Subcutaneous abdominal adipose tissue (tissue), 5 donors: ENCODE data around the gene ANKRD33.

Experiments used
- H3K27ac ChIP-seq: one replicate; pipeline ENCODE4 v1.7.0; 2013; ENCODE audit warnings: low read depth, mild to moderate bottlenecking, inconsistent platforms, low read length, moderate library complexity
- H3K27me3 ChIP-seq, 5 donors: one replicate each; pipeline ENCODE4 v1.7.0; 2013; ENCODE audit warnings: low read length in 5 of 5, inconsistent platforms in 1 of 5; ENCODE audit not compliant: control insufficient read depth in 5 of 5, insufficient read depth in 4 of 5
- H3K36me3 ChIP-seq, 5 donors: one replicate each; pipeline ENCODE4 v1.7.0; 2013; ENCODE audit warnings: low read length in 5 of 5; ENCODE audit not compliant: control insufficient read depth in 5 of 5, insufficient read depth in 5 of 5
- H3K4me1 ChIP-seq, 5 donors: one replicate each; pipeline ENCODE4 v1.7.0; 2013; ENCODE audit warnings: low read length in 5 of 5, mild to moderate bottlenecking in 3 of 5, moderate library complexity in 1 of 5; ENCODE audit not compliant: control insufficient read depth in 5 of 5, insufficient read depth in 5 of 5
- H3K4me3 ChIP-seq, 5 donors: one replicate each; pipeline ENCODE4 v1.7.0; 2013; ENCODE audit warnings: low read length in 5 of 5, low read depth in 1 of 5
- H3K9ac ChIP-seq, 5 donors: one replicate each; pipeline ENCODE4 v1.7.0; 2013; ENCODE audit warnings: low read length in 5 of 5, mild to moderate bottlenecking in 4 of 5, moderate library complexity in 3 of 5
- H3K9me3 ChIP-seq, 5 donors: one replicate each; pipeline ENCODE4 v1.7.0; 2013; ENCODE audit warnings: low read length in 5 of 5; ENCODE audit not compliant: control insufficient read depth in 5 of 5
- donor health status: healthy.
- donor health status: healthy.
- donor health status: healthy.
- donor health status: healthy.
- donor health status: healthy.

Gene ANKRD33, protein sequence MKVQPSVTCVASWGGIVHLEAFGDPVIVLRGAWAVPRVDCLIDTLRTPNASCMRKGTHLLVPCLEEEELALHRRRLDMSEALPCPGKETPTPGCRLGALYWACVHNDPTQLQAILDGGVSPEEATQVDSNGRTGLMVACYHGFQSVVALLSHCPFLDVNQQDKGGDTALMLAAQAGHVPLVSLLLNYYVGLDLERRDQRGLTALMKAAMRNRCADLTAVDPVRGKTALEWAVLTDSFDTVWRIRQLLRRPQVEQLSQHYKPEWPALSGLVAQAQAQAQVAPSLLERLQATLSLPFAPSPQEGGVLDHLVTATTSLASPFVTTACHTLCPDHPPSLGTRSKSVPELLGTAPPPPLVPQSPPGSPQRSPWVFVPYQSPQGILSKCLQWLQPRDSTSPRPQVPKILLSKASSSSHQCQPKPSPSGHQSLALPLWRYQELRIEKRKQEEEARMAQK

DNA sequence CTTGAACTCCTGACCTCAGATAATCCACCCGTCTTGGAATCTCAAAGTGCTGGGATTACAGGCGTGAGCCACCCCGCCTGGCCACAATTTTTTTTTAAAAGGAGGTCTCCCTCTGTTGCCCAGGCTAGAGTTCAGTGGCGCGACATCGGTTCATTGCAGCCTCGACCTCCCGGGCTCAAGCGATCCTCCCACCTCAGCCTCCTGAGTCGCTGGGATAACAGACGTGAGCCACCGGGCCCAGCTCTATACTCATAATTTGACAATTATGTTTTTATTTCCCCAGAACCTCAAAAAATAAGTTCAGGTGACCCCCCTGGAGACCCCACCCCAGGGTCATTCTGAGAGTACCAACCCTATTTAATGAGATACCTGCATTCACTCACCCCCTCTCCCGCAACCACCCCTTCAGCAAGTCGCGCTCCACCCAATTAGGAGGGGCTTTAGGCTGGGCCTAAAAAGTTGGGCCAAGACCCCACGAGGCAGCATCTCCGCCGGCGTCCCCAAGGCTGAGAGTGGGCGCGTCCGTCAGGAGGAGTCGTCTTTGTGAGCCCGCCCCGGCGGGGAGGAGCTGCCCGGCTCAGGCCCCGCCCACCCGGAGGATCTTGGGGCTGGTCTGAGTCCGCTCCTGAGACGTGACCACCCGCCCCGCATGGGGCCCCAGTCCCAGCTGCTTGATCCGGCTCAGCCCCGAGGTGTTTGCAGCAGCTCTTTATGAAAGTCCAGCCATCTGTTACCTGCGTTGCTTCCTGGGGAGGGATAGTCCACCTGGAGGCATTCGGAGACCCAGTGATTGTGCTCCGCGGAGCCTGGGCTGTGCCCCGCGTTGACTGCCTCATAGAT is at the start of gene ANKRD33:
TSS of gene ANKRD33 (plus strand) at position 628 of the 840 bp plus-strand sequence. CDS start at position 712, 84 bp downstream.
- no peak within 1 kb of the TSS for H3K9ac ChIP-seq
- H3K27ac ChIP-seq = no peak within 1 kb of the TSS
- peaks cover 3 to 21% (median 17%) of the 10 kb centered on the region in 5 donors for H3K4me1 ChIP-seq
- no peaks in the 10 kb centered on the region for H3K9me3 ChIP-seq
- no peak within 1 kb of the TSS for H3K4me3 ChIP-seq
- H3K27me3 ChIP-seq = peaks cover 0 to 5% (median 0%) of the 10 kb centered on the region in 5 donors
- H3K36me3 ChIP-seq = no peaks in the 10 kb centered on the region

DNA sequence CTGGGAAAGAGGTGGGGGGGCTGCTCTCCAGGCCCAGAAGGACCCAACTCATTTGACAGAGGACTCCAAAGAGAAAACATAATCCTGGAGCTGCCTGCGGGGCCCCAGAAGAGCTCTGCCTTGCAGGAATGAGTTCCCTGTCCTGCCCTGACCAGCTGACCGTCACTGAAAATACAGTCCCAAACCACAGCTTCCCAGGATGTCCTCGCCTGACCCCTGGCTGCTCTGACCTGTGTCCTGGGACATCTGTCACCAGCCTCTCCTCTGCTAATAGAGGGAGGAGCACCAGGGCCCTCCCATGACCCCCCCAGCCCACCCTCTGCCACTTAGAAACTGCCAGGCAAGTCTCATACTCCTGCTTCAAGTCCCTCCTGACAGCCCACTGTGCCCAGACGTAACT is 49.1 kb upstream of the ANKRD33 start:
- no peak overlapping the region for H3K9ac ChIP-seq
- H3K4me1 ChIP-seq = peaks cover 3 to 36% (median 25%) of the 10 kb centered on the region in 5 donors
- peaks cover 3 to 19% (median 7%) of the 10 kb centered on the region in 5 donors for H3K27me3 ChIP-seq

DNA sequence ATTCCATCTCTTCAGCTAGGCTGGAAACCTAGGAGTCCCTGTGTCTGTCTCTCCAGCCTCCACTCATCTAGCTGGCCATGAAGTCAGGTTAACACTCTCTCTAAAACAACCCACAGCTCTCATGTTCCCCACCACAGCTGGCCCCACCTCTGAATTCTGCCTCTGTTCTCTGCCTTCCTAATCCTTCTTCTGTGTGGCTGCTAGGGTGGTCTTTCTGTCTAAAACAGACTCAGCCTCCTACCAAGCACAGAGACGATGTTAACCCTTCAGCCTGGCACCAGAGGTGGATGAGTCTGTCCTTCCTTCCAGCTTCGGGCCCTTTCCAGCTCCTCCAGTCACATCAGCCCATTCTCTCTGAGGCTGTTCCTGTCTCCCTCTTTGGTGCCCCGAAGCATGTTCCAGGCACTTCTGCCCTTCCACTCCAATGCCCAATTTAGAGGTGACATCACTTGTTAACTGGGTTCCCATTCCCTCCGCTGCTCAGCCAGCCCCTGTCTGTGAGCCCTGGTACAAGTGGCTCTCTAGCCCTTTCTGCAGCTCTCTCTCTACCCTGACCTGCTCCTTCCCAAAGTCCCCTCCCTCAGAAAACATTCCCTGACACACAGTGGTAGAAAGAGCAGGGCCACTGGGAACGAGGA is 48.5 kb upstream of the ANKRD33 start:
- Histone ChIP-seq H3K27ac (no peak overlapping the region), H3K9ac (no peak overlapping the region), H3K9me3 (no peaks in the 10 kb centered on the region), H3K36me3 (no peaks in the 10 kb centered on the region), H3K4me1 (peaks cover 2 to 29% (median 23%) of the 10 kb centered on the region in 5 donors), H3K27me3 (peaks cover 3 to 19% (median 7%) of the 10 kb centered on the region in 5 donors), H3K4me3 (no peak overlapping the region)

More for the DNA sequence above, 49.1 kb upstream of the ANKRD33 start:
- Histone ChIP-seq H3K36me3 (no peaks in the 10 kb centered on the region), H3K27ac (no peak overlapping the region), H3K4me3 (no peak overlapping the region), H3K9me3 (no peaks in the 10 kb centered on the region)

DNA sequence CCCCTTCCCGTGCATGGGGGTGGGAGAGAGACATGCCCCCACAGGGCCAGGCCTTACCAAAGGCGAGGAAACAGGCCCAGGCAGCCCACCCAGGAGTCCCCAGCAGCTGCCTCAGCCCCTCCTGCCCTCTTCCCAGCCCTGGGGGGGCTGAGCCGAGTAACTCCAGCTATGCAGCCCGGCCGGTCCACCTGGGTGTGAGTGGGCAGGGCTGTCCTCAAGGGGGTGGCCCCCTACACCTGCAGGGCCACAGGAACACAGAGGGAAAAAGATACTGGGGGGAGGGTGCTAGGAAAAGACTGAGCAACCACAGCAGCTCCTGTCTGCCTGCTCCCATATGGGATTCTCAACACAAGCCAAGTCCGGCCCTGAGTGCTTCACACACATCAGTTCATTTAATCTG is 46.9 kb upstream of the ANKRD33 start:
- no peak overlapping the region for H3K27ac ChIP-seq
- no peaks in the 10 kb centered on the region for H3K36me3 ChIP-seq
- peaks cover 1 to 30% (median 14%) of the 10 kb centered on the region in 5 donors for H3K27me3 ChIP-seq
- peaks cover 0 to 24% (median 19%) of the 10 kb centered on the region in 5 donors for H3K4me1 ChIP-seq
- no peak overlapping the region for H3K9ac ChIP-seq
- H3K9me3 ChIP-seq = no peaks in the 10 kb centered on the region
- H3K4me3 ChIP-seq = no peak overlapping the region

DNA sequence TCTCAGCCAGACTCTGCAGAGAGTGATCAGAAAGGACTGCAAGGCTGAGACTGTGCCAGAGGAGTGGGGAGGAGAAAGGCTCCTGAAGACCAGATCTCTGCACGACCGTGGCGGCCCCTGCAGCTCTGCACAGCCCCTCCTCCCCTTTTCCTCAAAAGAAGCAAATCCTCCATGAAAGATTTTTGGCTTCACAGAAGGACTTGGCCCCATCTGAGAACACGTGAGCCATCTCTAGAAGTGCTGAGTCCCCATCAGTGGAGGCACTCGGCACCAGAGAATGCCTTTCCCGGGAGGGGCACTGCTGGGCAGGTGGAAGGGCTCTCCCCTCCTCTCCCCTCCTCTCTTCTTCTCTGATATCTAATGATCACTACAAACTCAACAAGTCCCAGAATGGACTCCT is 46.2 kb upstream of the ANKRD33 start:
- Histone ChIP-seq H3K4me1 (peaks cover 2 to 32% (median 25%) of the 10 kb centered on the region in 5 donors), H3K9me3 (no peaks in the 10 kb centered on the region), H3K27me3 (peaks cover 8 to 37% (median 21%) of the 10 kb centered on the region in 5 donors), H3K27ac (no peak overlapping the region), H3K9ac (no peak overlapping the region), H3K36me3 (no peaks in the 10 kb centered on the region), H3K4me3 (no peak overlapping the region)

DNA sequence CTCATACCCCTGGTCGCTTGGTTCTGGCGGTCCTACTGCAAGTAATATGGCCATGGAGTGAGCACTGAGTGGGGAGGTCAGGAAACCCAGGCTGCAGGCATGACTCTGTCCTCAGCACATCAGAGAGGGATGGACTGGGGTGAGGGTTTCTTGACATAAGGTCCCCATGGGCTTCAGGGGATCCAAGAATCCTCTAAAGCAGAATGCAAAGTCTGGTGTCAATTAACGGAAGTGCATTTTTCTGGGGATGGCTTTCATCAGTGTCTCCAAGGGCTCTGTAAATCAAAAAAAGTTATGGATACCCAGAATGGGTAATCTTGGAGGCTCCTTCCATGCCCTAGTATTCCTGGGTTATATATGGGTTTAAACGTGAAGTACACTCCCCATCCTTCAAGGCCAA is 43.0 kb upstream of the ANKRD33 start:
- Histone ChIP-seq H3K36me3 (no peaks in the 10 kb centered on the region), H3K9ac (no peak overlapping the region), H3K27ac (no peak overlapping the region), H3K4me1 (peaks cover 0 to 32% (median 20%) of the 10 kb centered on the region in 5 donors), H3K27me3 (peaks cover 8 to 39% (median 25%) of the 10 kb centered on the region in 5 donors), H3K9me3 (no peaks in the 10 kb centered on the region), H3K4me3 (no peak overlapping the region)

DNA sequence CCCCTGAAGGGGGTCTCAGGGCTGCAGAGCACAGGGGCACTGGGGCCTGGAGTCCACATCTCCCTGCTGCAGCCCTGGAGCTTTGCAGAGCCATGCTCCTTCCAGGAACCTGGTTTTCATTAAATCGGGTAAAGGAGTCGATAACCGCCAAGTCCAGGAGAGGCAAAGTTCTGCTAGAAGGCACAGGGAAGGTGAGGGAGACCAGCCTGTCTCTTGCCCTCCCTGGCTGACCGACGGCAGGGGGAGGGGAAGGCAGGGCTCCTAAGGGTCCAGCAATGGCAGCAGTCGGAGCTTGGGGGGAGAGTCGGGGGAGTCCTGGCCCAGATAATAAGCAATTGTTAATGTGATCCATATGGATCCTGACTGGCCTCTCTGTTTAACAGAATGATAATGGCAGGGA is 42.4 kb upstream of the ANKRD33 start:
- H3K9ac ChIP-seq = no peak overlapping the region
- peaks cover 1 to 35% (median 26%) of the 10 kb centered on the region in 5 donors for H3K4me1 ChIP-seq
- H3K36me3 ChIP-seq = no peaks in the 10 kb centered on the region
- peaks cover 8 to 39% (median 25%) of the 10 kb centered on the region in 5 donors for H3K27me3 ChIP-seq
- H3K9me3 ChIP-seq = no peaks in the 10 kb centered on the region
- no peak overlapping the region for H3K27ac ChIP-seq
- no peak overlapping the region for H3K4me3 ChIP-seq

DNA sequence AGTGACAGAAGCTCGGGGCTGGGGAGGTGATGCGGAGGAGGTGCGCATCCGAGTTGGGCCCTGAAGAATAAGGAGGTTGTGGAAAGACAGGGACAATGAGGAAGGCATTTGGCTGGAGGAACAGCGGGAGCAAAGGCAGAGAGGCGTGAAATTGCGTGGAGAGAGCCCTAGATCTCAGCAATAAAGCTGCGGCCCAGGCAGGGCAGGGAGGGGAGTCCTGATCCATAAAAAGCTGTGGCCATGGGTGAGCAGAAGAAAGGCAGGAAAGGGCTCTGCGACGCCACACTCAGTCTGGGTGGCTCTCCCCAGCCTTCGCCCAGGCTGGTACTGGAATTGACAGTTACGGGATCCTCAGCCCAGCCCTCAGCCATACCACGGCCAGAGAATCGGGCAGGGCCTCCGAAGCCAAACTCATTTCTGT is 41.6 kb upstream of the ANKRD33 start:
- peak overlapping the region in 2 of 5 donors; percentile 68 to 76 for H3K4me3 ChIP-seq
- H3K9ac ChIP-seq = peak overlapping the region in 3 of 5 donors; percentile 28 to 43 (median 35)
- no peaks in the 10 kb centered on the region for H3K9me3 ChIP-seq

DNA sequence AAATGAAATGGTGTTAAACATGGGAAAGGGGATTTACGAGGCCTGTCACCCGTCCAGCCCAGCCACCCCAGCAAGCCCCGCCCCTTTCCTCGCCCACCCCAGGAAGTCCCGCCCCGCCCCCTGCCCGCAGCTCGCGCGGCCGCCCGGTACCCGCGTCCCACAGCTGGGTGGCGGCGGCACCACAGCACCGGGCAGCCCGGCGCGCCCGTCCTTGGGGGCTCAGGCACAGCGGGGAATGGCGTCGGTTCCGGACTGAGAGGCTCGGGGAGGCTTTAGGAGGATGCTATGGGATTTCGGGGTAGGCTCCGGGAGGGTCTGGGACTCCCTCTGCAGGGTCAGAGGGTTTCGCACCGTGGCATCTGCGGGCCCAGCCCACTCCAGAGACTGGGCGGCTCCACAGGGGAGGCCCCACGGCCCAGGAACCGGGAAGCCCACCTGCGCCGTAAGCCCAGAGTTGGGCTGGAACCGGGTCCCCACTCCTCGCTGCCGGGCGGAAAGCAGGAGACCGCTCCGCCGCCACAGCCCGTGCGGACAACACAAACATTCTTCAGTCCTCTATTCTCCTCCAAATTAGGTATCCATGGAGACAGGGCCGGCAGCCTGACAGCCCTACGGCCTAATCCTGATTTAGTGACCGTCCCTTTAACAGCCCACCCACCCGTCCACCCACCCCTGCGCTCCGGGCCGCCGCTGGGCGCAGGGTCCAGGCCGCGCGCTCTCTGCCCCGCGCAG is 40.8 kb upstream of the ANKRD33 start:
- Histone ChIP-seq H3K36me3 (no peaks in the 10 kb centered on the region), H3K27me3 (peaks cover 7 to 36% (median 23%) of the 10 kb centered on the region in 5 donors), H3K27ac (peak overlapping the region; percentile 54), H3K9ac (peak overlapping the region in 3 of 5 donors; percentile 66 to 70 (median 68)), H3K9me3 (no peaks in the 10 kb centered on the region), H3K4me3 (peak overlapping the region; percentile 22 to 76 (median 68)), H3K4me1 (peaks cover 2 to 51% (median 42%) of the 10 kb centered on the region in 5 donors)

More for the DNA sequence above, 41.6 kb upstream of the ANKRD33 start:
- H3K27me3 ChIP-seq = peaks cover 8 to 39% (median 25%) of the 10 kb centered on the region in 5 donors
- peak overlapping the region; percentile 54 for H3K27ac ChIP-seq
- peaks cover 2 to 43% (median 34%) of the 10 kb centered on the region in 5 donors for H3K4me1 ChIP-seq
- no peaks in the 10 kb centered on the region for H3K36me3 ChIP-seq
